Activated naive CD8-positive, alpha-beta T cell treated with anti-CD3 and anti-CD28 coated beads for 36 hours (primary cell): Measurements from ENCODE around the gene PHACTR3. TPM values are rescaled to one million over a fixed set of nuclear protein-coding genes. Genes with fewer than 3 reads are reported as not detected.
"Not testable (repeated sequence)": the region's sequence is repeated elsewhere in the genome, so short reads cannot be mapped to it uniquely, and the experiment has no call there.

Source experiments
- DNase-seq: peaks from one replicate; pipeline ENCODE4 v3.0.0; 2021
- H3K27ac Mint-ChIP-seq: one replicate; pipeline ENCODE4 v1.8.0; 2022; ENCODE audit warnings: mild to moderate bottlenecking, moderate library complexity, mixed read lengths
- H3K27me3 Mint-ChIP-seq: one replicate; pipeline ENCODE4 v1.8.0; 2022; ENCODE audit warnings: mild to moderate bottlenecking, mixed read lengths
- H3K36me3 Mint-ChIP-seq: one replicate; pipeline ENCODE4 v1.8.0; 2021; ENCODE audit warnings: mild to moderate bottlenecking, mixed read lengths
- H3K4me1 Mint-ChIP-seq: one replicate; pipeline ENCODE4 v1.8.0; 2021; ENCODE audit warnings: mixed read lengths
- H3K4me3 Mint-ChIP-seq: one replicate; pipeline ENCODE4 v1.8.0; 2022; ENCODE audit warnings: mild to moderate bottlenecking, moderate library complexity, mixed read lengths
- H3K9me3 Mint-ChIP-seq: one replicate; pipeline ENCODE4 v1.8.0; 2022; ENCODE audit warnings: mixed read lengths
- total RNA-seq, 2 experiments: library from RNA; stranded (reverse); gene quantifications; one replicate each; pipeline ENCODE4 v1.2.3, GENCODE V29; 2021

Gene PHACTR3
- total RNA-seq, 2 experiments from 2014 or later, result not detected

- H3K9me3 Mint-ChIP-seq, result peaks cover 6% of the 10 kb centered on the region
- H3K27me3 Mint-ChIP-seq, result no peaks in the 10 kb centered on the region
- no peak overlapping the region for H3K4me3 Mint-ChIP-seq
- no peak overlapping the region for H3K27ac Mint-ChIP-seq
- no peak for DNase-seq
- H3K4me1 Mint-ChIP-seq, result no peaks in the 10 kb centered on the region
- peaks cover 11% of the 10 kb centered on the region for H3K36me3 Mint-ChIP-seq
These were observed 253.6 kb downstream of the PHACTR3 start for GRCh38 chr20:59857966-59858365.

GRCh38 chr20:59858425-59858824 is 254.1 kb downstream of the PHACTR3 start:
- Mint-ChIP-seq H3K9me3 (peaks cover 6% of the 10 kb centered on the region), H3K4me1 (no peaks in the 10 kb centered on the region), H3K36me3 (peaks cover 11% of the 10 kb centered on the region), H3K27me3 (no peaks in the 10 kb centered on the region), H3K27ac (no peak overlapping the region), H3K4me3 (no peak overlapping the region)
- DNase-seq, result no peak

- H3K4me1 Mint-ChIP-seq, result no peaks in the 10 kb centered on the region
- no peak overlapping the region for H3K27ac Mint-ChIP-seq
- no peaks in the 10 kb centered on the region for H3K27me3 Mint-ChIP-seq
- no peak overlapping the region for H3K4me3 Mint-ChIP-seq
- peaks cover 11% of the 10 kb centered on the region for H3K36me3 Mint-ChIP-seq
- DNase-seq, result no peak
- H3K9me3 Mint-ChIP-seq, result peaks cover 2% of the 10 kb centered on the region
These were observed 257.1 kb downstream of the PHACTR3 start for GRCh38 chr20:59861401-59861800.

DNA sequence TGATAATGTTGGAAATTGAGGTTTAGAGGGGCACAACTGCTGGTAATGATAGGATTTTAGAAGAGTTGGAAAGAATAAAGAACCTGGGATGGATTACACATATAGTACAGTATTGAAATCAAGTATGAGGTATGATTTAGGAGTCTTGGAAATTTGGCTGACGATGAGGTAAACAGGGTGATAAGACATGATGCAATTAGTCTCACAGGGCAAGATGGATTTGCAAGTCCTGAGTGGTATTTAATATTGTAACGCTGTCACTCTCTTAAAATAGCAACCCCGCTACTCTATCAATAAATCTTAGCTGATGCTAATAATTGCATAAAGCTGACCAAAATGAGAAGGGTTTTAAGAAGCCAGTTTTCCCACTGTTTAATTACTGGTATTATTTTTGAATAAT is 258.7 kb downstream of the PHACTR3 start:
- Mint-ChIP-seq H3K27ac (no peak overlapping the region), H3K9me3 (peaks cover 2% of the 10 kb centered on the region), H3K4me1 (no peaks in the 10 kb centered on the region), H3K27me3 (no peaks in the 10 kb centered on the region), H3K4me3 (no peak overlapping the region), H3K36me3 (peaks cover 11% of the 10 kb centered on the region)
- DNase-seq, result no peak

GRCh38 chr20:59864726-59865125 is 260.4 kb downstream of the PHACTR3 start:
- Mint-ChIP-seq H3K27ac (no peak overlapping the region), H3K4me3 (no peak overlapping the region), H3K4me1 (no peaks in the 10 kb centered on the region), H3K9me3 (no peaks in the 10 kb centered on the region), H3K36me3 (peaks cover 4% of the 10 kb centered on the region), H3K27me3 (no peaks in the 10 kb centered on the region)
- DNase-seq, result no peak

- H3K9me3 Mint-ChIP-seq, result no peaks in the 10 kb centered on the region
- H3K4me3 Mint-ChIP-seq, result no peak overlapping the region
- H3K36me3 Mint-ChIP-seq, result peaks cover 4% of the 10 kb centered on the region
- H3K4me1 Mint-ChIP-seq, result no peaks in the 10 kb centered on the region
- H3K27ac Mint-ChIP-seq, result no peak overlapping the region
- no peaks in the 10 kb centered on the region for H3K27me3 Mint-ChIP-seq
- DNase-seq, result no peak
These were observed 262.0 kb downstream of the PHACTR3 start for GRCh38 chr20:59866338-59866737.

DNA sequence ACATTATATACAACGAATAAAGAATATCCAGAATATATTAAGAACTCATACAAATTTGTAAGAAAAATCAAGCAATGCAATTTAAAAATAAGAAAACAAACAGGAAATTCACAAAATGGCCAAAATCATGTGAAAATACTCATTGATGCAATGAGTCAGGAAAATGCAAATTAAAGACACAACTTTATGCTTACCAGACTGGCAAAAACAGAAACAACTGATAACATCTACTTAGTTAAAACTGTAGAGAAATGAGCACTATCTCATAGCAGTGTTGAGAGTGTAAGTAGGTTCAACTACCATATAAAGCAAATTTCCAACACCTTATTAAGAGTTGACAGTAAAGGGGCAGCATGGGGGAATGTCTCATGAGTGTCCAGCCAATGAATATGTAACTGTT is 266.8 kb downstream of the PHACTR3 start:
- no peaks in the 10 kb centered on the region for H3K9me3 Mint-ChIP-seq
- H3K27me3 Mint-ChIP-seq, result no peaks in the 10 kb centered on the region
- no peaks in the 10 kb centered on the region for H3K36me3 Mint-ChIP-seq
- no peak for DNase-seq
- H3K4me3 Mint-ChIP-seq, result no peak overlapping the region
- H3K4me1 Mint-ChIP-seq, result peaks cover 5% of the 10 kb centered on the region
- H3K27ac Mint-ChIP-seq, result no peak overlapping the region

GRCh38 chr20:59873409-59873808 is 269.1 kb downstream of the PHACTR3 start:
- Mint-ChIP-seq H3K27ac (no peak overlapping the region), H3K4me1 (peaks cover 5% of the 10 kb centered on the region), H3K9me3 (no peaks in the 10 kb centered on the region), H3K36me3 (no peaks in the 10 kb centered on the region), H3K27me3 (no peaks in the 10 kb centered on the region), H3K4me3 (no peak overlapping the region)
- DNase-seq, result no peak

DNA sequence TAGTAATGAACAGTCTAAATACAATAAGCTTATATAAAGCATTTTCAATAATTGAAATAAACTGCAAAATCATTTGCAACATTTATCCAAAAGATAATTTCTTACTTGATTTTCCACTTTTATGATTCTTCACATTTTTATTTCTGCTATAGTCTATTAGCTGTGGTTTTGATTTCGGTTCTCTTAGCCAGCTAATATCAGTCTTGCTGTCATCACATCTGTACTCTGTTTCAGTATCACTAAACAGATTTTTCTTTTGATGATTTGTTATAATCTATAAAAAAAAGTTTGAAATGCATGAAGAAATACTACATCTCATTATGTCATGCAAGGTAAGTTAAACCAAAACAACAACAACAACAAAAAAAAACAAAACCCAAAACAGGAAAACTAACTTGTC is 275.9 kb downstream of the PHACTR3 start:
- H3K36me3 Mint-ChIP-seq, result no peaks in the 10 kb centered on the region
- no peak overlapping the region for H3K27ac Mint-ChIP-seq
- H3K27me3 Mint-ChIP-seq, result no peaks in the 10 kb centered on the region
- no peak for DNase-seq
- no peaks in the 10 kb centered on the region for H3K9me3 Mint-ChIP-seq
- no peaks in the 10 kb centered on the region for H3K4me1 Mint-ChIP-seq
- no peak overlapping the region for H3K4me3 Mint-ChIP-seq

DNA sequence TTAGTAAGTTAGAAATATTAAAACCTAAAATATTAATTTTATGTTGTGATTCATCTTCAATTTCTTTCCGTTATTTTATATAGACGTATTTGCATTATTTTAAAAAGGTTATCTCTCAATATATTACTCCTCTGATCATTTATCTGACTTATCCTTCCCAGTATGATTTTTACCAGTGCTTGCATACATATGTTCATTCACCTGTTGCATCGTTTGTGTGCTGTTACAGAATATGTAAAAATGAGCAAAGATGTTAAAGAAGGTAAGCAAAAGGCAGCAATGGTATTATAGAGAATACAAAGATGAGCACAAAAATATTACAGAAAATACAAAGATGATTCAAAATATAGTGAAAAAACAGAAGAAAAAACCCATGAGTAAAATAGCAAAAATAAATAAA is 280.2 kb downstream of the PHACTR3 start:
- peaks cover 4% of the 10 kb centered on the region for H3K36me3 Mint-ChIP-seq
- H3K4me1 Mint-ChIP-seq, result no peaks in the 10 kb centered on the region
- DNase-seq, result no peak
- H3K4me3 Mint-ChIP-seq, result no peak overlapping the region
- H3K27me3 Mint-ChIP-seq, result no peaks in the 10 kb centered on the region
- no peak overlapping the region for H3K27ac Mint-ChIP-seq
- H3K9me3 Mint-ChIP-seq, result no peaks in the 10 kb centered on the region

DNA sequence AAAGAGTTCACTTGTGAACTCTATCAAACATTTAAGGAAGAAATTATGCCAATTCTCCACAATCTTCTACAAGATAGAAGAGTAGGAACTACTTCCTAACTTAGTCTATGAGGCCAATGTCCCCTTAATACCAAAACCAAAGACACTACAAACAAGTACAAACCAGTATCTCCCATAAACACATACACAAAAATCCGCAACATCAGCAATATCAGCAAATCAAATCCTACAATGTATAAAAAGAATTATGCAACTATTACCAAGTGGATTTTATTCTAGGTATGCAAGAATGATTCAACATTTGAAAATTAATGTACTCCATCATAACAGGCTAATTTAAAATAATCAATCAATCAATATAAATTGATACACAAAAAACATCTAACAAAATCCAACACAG is 283.7 kb downstream of the PHACTR3 start:
- DNase-seq, result no peak
- Mint-ChIP-seq H3K27me3 (no peaks in the 10 kb centered on the region), H3K9me3 (no peaks in the 10 kb centered on the region), H3K36me3 (peaks cover 6% of the 10 kb centered on the region), H3K4me3 (no peak overlapping the region), H3K4me1 (no peaks in the 10 kb centered on the region), H3K27ac (no peak overlapping the region)

- H3K4me1 Mint-ChIP-seq, H3K27me3 Mint-ChIP-seq, H3K36me3 Mint-ChIP-seq, H3K4me3 Mint-ChIP-seq, DNase-seq, H3K9me3 Mint-ChIP-seq, H3K27ac Mint-ChIP-seq: not testable (repeated sequence)
These were observed 285.7 kb downstream of the PHACTR3 start for GRCh38 chr20:59890035-59890434.

DNA sequence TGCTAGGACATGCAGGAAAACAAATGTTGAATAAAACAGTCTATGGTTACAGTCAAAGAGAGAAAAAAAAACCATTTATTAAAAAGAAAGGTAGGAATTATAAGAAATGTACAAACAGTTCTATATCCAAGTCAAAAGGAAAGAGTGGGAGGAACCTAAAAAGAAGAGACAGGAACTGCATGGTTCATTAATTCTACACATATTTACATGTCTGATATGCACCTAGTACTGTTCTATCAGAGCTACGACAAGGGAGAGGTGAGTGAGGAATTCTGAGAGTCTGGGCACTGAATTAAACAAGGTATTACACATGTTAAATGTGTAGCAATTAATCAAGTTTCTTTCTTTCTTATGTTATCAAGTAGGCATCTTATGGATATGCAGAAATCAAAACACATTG is 287.2 kb downstream of the PHACTR3 start:
- Mint-ChIP-seq H3K9me3 (no peaks in the 10 kb centered on the region), H3K27ac (no peak overlapping the region), H3K36me3 (peaks cover 6% of the 10 kb centered on the region), H3K27me3 (no peaks in the 10 kb centered on the region), H3K4me3 (no peak overlapping the region), H3K4me1 (no peaks in the 10 kb centered on the region)
- DNase-seq, result no peak

DNA sequence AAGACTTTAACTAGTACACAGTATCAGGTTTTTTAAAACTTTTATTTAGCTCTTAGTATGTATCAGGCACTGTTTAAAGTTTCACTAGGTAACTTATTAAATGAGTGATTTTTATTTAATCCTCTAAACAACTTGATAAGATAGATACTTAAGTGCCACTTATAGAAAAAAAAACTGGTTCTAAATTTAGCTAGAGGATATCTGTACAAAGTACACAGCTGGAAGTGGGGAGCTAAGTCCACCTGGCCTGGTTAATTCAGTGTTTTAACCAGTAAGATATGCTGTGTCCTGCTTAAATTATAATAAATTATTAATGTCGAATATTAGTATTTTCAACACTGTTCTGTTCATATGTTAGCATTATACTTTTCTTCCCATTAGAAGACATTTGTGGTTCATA is 291.6 kb downstream of the PHACTR3 start:
- Mint-ChIP-seq H3K4me3 (no peak overlapping the region), H3K36me3 (peaks cover 7% of the 10 kb centered on the region), H3K4me1 (no peaks in the 10 kb centered on the region), H3K9me3 (no peaks in the 10 kb centered on the region), H3K27me3 (peaks cover 3% of the 10 kb centered on the region), H3K27ac (no peak overlapping the region)
- DNase-seq, result no peak
